Subcutaneous abdominal adipose tissue (tissue), 5 donors: ENCODE data around the gene FHAD1.

Experiments used
- H3K27ac ChIP-seq: one replicate; pipeline ENCODE4 v1.7.0; 2013; ENCODE audit warnings: low read depth, mild to moderate bottlenecking, inconsistent platforms, low read length, moderate library complexity
- H3K27me3 ChIP-seq, 5 donors: one replicate each; pipeline ENCODE4 v1.7.0; 2013; ENCODE audit warnings: low read length in 5 of 5, inconsistent platforms in 1 of 5; ENCODE audit not compliant: control insufficient read depth in 5 of 5, insufficient read depth in 4 of 5
- H3K36me3 ChIP-seq, 5 donors: one replicate each; pipeline ENCODE4 v1.7.0; 2013; ENCODE audit warnings: low read length in 5 of 5; ENCODE audit not compliant: control insufficient read depth in 5 of 5, insufficient read depth in 5 of 5
- H3K4me1 ChIP-seq, 5 donors: one replicate each; pipeline ENCODE4 v1.7.0; 2013; ENCODE audit warnings: low read length in 5 of 5, mild to moderate bottlenecking in 3 of 5, moderate library complexity in 1 of 5; ENCODE audit not compliant: control insufficient read depth in 5 of 5, insufficient read depth in 5 of 5
- H3K4me3 ChIP-seq, 5 donors: one replicate each; pipeline ENCODE4 v1.7.0; 2013; ENCODE audit warnings: low read length in 5 of 5, low read depth in 1 of 5
- H3K9ac ChIP-seq, 5 donors: one replicate each; pipeline ENCODE4 v1.7.0; 2013; ENCODE audit warnings: low read length in 5 of 5, mild to moderate bottlenecking in 4 of 5, moderate library complexity in 3 of 5
- H3K9me3 ChIP-seq, 5 donors: one replicate each; pipeline ENCODE4 v1.7.0; 2013; ENCODE audit warnings: low read length in 5 of 5; ENCODE audit not compliant: control insufficient read depth in 5 of 5
- donor health status: healthy.
- donor health status: healthy.
- donor health status: healthy.
- donor health status: healthy.
- donor health status: healthy.

The FHAD1 gene

DNA sequence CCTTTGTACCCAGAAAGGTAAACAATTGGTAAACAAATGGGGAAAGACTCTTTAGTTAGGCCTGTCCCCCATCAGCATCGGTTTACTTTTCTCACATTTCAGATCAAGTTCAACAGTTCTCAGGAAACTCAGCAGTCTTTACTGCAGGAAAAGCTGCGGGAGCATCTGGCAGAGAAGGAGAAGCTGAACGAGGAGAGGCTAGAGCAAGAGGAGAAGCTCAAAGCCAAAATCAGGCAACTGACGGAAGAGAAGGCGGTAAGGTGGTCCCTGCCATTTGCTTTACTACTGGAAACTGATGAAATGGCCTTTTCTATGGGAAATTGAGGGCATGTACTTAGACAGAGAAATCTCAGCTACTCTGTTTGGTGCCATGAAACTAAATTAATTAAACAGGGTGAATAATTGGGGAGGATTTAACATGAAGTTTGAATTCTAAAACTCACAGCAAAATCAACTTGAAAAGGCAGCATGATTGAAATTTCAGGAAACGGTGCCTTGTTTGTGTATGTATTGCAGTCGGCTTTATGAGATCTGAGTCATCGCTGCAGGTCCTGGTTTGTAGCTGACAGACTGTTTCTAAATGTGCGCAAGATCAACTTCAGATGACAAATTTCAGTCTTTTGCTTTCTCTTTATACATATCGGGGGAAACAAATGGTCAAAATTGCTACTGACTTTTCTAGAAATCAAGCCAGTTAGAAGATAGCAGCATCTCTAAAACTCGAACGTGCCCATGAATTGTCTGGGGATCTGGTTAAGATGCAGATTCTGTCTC, 94.8 kb downstream of the FHAD1 start:
- Histone ChIP-seq H3K9ac (no peak overlapping the region), H3K27ac (no peak overlapping the region), H3K4me1 (peaks cover 3 to 53% (median 19%) of the 10 kb centered on the region in 5 donors), H3K27me3 (no peaks in the 10 kb centered on the region), H3K36me3 (no peaks in the 10 kb centered on the region), H3K4me3 (no peak overlapping the region), H3K9me3 (peaks cover 0 to 3% (median 2%) of the 10 kb centered on the region in 5 donors)

DNA sequence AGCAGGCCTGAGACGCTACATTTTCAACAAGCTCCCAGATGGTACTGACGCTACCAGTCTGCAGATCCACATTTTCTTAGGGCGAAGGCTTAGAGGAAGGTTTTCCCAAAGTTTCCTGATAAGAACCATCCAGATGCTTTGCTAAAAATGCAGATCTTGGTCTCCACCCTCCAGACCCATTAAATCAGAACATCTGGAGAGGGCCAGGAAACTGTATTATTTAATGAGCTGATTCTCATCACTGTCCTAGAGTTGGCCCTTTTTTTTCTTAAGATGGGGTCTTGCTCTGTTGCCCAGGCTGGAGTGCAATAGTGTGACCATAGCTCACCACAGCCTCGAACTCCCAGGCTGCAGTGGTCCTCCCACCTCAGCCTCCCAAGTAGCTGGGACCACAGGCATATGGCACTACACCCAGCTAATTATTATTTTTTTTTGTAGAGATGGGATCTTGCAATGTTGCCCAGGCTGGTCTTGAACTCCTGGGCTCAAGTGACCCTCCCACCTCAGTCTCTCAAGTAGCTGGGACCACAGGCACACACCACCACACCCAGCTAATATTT, 95.5 kb downstream of the FHAD1 start:
- no peaks in the 10 kb centered on the region for H3K36me3 ChIP-seq
- H3K9me3 ChIP-seq = peaks cover 0 to 3% (median 2%) of the 10 kb centered on the region in 5 donors
- H3K9ac ChIP-seq = no peak overlapping the region
- no peak overlapping the region for H3K4me3 ChIP-seq
- peaks cover 2 to 46% (median 12%) of the 10 kb centered on the region in 5 donors for H3K4me1 ChIP-seq
- no peaks in the 10 kb centered on the region for H3K27me3 ChIP-seq
- H3K27ac ChIP-seq = no peak overlapping the region

DNA sequence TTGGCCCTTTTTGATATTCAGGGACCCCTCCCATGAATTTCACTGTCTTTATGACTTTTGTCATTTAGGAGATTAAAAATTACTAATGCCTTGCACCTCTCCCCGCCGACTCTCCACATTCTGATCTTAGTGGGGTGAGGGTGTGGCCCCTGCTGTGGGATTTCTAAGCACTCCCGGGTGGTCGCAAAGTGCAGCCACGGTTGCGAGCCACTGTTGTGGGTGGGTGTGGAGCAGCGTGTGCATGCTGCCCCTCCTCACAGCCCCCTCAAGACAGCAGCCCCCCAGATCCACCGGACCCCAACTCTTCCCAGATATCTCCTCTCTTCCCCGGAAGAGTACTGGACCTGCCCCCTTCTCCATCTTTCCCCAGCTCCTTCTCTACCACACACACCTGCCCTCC, 96.1 kb downstream of the FHAD1 start:
- Histone ChIP-seq H3K4me1 (peaks cover 1 to 40% (median 7%) of the 10 kb centered on the region in 5 donors), H3K36me3 (no peaks in the 10 kb centered on the region), H3K9me3 (peaks cover 0 to 3% (median 2%) of the 10 kb centered on the region in 5 donors), H3K27ac (no peak overlapping the region), H3K9ac (no peak overlapping the region), H3K27me3 (no peaks in the 10 kb centered on the region), H3K4me3 (no peak overlapping the region)

DNA sequence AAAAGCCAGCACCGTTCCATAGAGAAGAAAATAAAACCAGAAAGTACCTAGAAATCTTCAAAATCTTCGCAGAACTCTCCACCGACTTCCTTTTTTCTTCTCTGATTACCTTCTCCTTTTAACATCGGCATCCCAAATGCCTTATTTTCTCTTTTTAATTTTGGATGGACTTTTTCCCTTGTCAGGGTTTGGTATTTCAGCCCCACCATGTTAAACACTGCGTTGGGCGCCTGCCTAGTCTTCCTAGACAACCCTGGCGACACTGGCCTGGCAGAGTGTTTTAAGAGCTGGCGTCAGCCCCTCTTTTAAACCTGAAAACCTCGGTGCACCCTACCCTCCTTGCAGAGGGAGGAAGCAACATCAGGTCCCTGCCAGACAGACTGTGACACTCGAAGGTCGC, 96.7 kb downstream of the FHAD1 start:
- H3K9ac ChIP-seq = no peak overlapping the region
- H3K4me1 ChIP-seq = peaks cover 1 to 34% (median 7%) of the 10 kb centered on the region in 5 donors
- H3K27ac ChIP-seq = no peak overlapping the region

DNA sequence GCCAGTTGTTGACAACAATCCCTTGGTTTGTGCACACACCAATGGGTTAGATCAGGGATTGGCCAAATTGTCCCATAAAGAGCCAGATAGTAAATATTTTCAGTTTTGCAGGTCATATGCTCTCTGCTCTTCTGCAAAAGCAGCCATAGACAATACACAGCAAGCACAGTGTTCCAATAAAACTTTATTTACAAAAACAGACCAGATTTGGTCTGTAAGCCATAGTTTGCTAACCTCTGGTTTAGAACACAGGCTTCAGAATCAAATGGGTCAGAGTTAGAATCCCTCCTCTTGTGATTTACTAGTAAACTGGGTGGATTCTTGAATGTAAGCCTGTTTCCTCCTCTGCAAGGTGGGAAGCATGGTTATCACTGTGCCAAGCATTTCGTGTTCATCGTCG, 97.4 kb downstream of the FHAD1 start:
- H3K4me1 ChIP-seq = peaks cover 1 to 29% (median 7%) of the 10 kb centered on the region in 5 donors
- no peak overlapping the region for H3K9ac ChIP-seq
- H3K27me3 ChIP-seq = no peaks in the 10 kb centered on the region
- no peak overlapping the region for H3K4me3 ChIP-seq
- no peaks in the 10 kb centered on the region for H3K36me3 ChIP-seq
- no peaks in the 10 kb centered on the region for H3K9me3 ChIP-seq
- H3K27ac ChIP-seq = no peak overlapping the region

More for the DNA sequence above, 96.7 kb downstream of the FHAD1 start:
- H3K27me3 ChIP-seq = no peaks in the 10 kb centered on the region
- no peaks in the 10 kb centered on the region for H3K36me3 ChIP-seq
- no peak overlapping the region for H3K4me3 ChIP-seq
- H3K9me3 ChIP-seq = no peaks in the 10 kb centered on the region

DNA sequence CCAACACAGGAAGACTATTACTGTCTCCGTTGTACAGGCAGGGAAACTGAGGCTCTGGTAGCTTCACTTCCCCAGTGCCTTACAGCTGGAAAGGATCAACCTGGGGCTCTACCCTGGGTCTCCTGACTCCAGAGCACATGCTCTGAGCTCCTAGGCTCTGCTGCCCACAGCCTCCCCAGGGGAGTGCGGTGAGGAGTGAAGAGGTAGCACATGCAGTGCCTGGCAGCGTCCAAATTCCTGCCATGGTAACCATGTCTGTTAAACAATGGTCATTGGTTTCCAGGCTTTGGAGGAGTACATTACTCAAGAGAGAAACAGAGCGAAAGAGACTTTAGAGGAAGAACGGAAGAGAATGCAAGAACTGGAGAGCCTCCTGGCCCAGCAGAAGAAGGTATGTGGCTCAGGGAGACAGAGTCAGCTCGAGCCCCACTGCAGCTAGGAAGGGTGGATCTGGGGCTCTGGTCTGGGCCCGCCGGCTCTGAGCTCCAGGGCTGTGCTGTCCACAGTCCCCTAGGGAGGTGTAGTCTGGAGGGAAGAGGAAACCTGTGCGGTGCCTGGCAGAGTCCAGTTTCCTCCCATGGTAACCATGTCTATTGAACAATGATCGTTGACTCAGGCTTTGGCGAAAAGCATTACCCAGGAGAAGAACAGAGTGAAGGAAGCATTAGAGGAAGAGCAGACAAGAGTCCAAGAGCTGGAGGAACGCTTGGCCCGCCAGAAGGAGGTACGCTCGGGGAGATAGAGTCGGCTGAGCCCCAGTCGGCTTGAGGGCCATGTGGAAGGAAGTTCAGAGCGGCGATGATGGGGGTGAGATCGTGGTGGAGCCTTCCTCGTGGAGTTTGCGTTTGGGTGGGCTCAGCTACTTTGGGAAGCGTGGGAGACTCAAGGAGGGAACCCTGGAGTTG, 98.0 kb downstream of the FHAD1 start:
- Histone ChIP-seq H3K9ac (no peak overlapping the region), H3K27me3 (no peaks in the 10 kb centered on the region), H3K4me1 (peaks cover 1 to 29% (median 7%) of the 10 kb centered on the region in 5 donors), H3K4me3 (no peak overlapping the region), H3K9me3 (no peaks in the 10 kb centered on the region), H3K27ac (no peak overlapping the region), H3K36me3 (no peaks in the 10 kb centered on the region)

DNA sequence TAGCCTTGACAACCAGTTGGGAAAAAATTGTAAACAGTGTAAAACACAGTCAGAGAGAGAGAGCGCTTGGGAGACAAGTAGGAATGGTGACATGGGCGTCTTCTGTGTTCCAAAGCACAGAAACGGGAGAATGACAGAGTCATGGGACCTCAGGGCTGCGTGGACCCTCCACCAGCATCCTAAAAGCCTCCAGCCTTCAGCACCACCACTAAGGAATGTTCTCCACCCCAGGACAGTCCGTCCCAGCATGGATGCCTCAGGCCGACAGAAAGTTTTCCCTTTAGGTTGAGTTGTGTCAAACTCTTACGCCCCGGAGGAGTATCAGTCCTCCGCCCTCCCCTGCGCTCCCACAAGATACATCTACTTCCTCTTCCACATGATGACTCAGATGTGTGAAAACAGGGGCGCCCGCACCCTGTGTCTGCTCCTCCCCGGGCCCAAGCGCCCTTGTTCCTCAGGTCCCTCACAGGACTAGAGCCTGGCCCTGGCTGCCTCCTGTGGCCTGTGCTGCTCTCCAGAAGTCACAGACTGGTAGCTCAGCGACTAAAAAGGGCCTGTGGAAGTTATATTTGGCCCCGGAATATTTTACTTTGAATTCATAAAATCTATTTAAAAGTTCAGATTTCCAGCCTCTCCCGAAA, 98.8 kb downstream of the FHAD1 start:
- Histone ChIP-seq H3K36me3 (no peaks in the 10 kb centered on the region), H3K27me3 (no peaks in the 10 kb centered on the region), H3K4me3 (no peak overlapping the region), H3K27ac (no peak overlapping the region), H3K9ac (no peak overlapping the region), H3K9me3 (no peaks in the 10 kb centered on the region), H3K4me1 (peaks cover 1 to 29% (median 7%) of the 10 kb centered on the region in 5 donors)

DNA sequence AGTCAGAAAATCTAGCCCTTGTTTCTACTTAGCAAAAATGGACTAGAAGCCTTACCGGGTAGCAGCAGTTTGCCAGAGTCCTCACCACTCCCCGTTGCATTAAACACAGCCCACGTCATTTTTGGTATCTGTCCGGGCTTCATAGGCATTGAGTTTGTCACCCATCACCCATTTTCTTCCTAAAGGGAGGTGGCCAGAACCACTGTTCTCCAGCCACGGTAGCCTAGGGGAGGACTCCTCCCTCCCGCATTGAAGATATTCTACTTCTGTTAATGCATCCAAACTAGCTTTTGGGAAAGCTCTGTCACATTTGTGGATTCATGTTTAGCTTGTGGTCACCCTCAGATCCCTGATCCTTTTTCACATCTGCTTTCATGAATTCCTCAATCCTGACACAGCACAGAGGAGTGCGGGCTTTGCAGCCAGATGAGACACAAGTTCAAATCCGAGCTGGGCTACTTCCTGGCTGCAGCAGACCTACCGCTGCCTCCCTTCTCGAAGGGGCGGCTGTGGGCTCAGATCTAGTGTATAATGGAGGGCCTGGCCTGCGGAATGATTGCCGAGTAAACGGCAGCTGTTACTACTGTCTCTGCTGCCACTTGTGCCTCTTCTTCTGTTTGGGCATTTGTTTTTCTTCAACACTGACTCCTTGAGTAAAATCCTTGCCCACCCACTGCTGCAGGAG, 99.5 kb downstream of the FHAD1 start:
- Histone ChIP-seq H3K27ac (no peak overlapping the region), H3K36me3 (no peaks in the 10 kb centered on the region), H3K9me3 (no peaks in the 10 kb centered on the region), H3K27me3 (no peaks in the 10 kb centered on the region), H3K4me3 (no peak overlapping the region), H3K4me1 (peaks cover 1 to 32% (median 10%) of the 10 kb centered on the region in 5 donors), H3K9ac (no peak overlapping the region)

DNA sequence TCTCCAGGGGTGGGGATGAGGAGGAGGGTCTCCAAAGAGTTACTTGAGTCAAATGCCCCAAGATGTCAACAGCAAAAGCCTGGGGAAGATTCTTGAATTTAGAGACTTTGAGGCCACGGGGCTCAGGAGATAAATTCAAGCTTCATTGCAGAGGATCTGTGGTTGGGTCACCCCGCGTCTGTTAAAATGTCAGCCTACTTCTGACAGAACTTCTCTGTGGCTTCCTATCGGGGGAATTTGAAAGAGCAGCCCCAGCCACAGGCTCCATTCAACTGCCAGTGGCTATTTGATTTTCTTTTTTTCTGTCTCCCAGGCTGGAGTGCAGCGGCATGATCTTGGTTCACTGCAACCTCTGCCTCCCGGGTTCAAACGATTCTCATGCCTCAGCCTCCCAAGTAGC, 100.2 kb downstream of the FHAD1 start:
- H3K4me3 ChIP-seq = no peak overlapping the region
- H3K9ac ChIP-seq = no peak overlapping the region
- H3K36me3 ChIP-seq = no peaks in the 10 kb centered on the region
- no peak overlapping the region for H3K27ac ChIP-seq
- no peaks in the 10 kb centered on the region for H3K27me3 ChIP-seq
- peaks cover 1 to 32% (median 12%) of the 10 kb centered on the region in 5 donors for H3K4me1 ChIP-seq
- no peaks in the 10 kb centered on the region for H3K9me3 ChIP-seq
